ENCODE data around the gene RETREG1.

GRCh38 chr5:16539169-16539666 is 77.6 kb downstream of the RETREG1 start:
- TF ChIP-seq CTCF (IDR thresholded peaks at IDR 0.05) (no peak), POLR2A (IDR thresholded peaks at IDR 0.05) (peak in 1 of 2 donors; percentile 28)

Data from heart left ventricle (tissue), 13 donors.